HUDEP-2 (cell line): ENCODE measurements around the gene ARL16.

Experiments
- DNase-seq, 76 experiments: peaks; one replicate each; lab custom pipeline; 2025; ENCODE audit not compliant: unreplicated experiment in 76 of 76; lab: John Stamatoyannopoulos, UW

ARL16 gene, protein sequence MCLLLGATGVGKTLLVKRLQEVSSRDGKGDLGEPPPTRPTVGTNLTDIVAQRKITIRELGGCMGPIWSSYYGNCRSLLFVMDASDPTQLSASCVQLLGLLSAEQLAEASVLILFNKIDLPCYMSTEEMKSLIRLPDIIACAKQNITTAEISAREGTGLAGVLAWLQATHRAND

DNA sequence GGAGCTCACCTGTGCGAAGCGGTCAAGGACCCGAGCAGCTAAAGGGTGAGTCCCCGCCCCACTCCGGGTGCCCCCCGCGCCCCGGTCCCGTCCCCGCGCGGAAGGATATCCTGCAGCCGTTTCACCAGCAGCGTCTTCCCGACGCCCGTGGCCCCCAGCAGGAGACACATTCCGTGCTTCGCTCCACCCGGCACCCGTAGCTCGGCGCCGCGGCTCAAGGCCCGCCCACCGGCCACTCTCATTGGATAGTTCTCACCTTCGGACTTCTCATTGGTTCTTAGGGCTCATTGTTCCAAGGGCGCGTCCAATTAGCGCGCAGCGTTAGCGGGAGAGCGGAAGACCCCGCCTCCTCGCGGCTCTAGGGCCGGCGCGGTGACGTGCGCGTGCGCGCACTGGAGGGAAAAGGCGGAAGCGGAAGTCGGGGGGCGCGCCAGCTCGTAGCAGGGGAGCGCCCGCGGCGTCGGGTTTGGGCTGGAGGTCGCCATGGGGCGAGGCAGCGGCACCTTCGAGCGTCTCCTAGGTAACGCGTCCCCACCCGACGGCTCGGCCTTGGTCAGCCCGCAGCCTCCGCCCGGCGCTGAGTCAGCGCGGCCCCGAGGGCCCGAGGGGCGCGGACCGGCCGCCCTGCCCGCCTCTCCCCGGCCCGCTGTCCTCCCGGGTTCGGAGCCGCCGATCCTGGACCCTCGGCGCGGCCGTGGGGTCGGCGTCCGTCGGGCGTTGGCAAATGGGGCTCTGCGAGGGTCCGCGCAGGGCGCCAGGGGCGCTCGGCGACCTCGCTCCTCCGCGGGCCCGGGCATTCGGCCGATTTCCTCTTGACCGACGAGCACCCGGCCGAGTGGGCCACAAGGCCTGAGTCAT lies at the start of gene ARL16, which contains the start of gene HGS:
ARL16 (minus strand) TSS at position 214 of the 858 bp plus-strand sequence; CDS start at position 170, 44 bp downstream.
HGS (plus strand) TSS at position 428 of the 858 bp plus-strand sequence; CDS start at position 484, 56 bp downstream.
- DNase-seq, result peak; percentile 42 to 99 (median 96)

DNA sequence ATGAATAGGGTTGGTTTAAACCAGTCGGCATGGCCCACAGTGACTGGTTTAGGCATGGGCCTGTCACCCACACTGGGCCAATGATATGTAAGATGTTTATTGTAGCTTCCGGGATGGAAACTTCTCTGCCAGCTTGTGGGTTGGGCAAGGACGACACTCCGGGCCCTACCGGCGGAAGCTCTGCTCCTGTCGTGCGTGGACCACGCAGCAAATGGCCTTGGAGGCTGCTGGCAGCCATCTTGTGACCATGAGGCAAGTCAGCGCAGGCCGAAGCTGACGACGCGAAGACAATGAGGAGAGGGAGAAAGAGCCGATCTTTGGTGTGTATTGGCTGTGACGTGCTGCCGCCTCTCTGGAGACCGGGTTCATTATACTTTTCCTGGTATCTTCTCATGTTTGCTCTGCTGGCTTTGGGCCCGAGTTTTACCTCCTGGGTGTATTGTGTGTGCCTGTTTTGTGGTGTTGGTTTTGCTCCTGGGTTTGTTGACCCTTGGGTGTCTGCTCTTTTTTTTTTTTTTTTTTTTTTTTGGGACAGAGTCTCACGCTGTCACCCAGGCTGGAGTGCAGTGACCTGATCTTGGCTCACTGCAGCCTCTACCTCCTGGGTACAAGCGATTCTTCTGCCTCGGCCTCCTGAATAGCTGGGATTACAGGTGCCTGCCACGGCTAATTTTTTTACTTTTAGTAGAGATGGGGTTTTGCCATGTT lies 43.9 kb upstream of the ARL16 start:
- no peak for DNase-seq

DNA sequence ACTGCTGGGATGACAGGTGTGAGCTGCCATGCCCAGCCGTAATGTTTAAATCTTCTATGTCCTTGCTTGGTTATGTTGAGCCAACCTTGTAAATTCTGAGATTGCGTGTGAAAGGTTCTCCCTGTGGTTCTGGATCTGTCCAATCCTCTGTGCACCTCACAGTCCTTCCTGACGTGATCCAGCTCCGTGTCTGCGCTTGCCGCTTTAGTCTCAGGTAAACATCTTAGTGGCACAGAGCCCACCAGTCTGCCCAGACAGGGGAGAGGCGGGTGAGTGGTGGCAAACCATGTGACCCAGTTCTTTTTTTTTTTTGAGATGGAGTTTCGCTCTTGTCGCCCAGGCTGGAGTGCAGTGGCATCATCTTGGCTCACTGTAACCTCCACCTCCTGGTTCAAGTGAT lies 42.4 kb upstream of the ARL16 start:
- DNase-seq, result no peak

DNA sequence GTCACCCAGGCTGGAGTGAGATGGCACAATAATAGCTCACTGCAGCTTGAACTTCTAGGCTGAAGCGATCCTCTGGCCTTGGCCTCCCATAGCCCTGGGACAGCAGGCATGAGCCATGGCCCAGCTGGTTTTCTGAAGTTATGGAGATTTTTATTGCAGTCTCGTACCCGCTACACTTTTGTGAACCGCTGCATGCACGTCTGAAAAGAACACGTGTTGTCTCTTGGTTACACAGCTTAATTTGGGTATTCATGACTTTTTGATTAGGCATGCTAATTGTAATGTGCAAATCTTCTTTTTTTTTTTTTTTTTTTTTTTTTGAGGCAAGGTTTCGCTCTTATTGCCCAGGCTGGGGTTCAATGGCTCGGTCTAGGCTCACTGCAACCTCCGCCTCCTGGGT lies 41.8 kb upstream of the ARL16 start:
- DNase-seq, result no peak

DNA sequence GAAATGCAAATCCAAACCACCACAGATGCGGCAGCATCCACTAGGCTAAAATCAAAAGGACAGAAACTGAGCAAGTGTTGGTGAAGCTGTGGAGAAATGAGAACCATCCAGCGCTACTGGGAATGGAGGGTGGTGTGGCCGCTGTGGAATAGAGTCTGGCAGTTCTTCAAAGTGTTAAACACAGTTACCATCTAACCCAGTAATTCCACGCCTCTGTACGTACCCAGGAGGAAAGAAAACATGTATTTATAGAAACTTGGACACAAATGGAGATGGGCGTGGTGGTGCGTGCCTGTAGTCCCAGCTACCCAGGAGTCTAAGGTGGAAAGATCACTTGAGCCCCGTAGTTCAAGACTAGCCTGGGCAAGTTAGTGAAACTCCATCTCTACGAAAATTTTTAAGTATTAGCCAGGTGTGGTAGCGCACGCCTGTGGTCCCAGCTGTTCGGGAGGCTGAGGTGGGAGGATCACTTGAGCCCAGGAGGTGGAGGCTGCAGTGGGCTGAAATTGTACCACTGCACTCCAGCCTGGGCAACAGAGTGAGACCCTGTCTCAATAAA lies 40.1 kb upstream of the ARL16 start:
- peak in 1 of 76 experiments; percentile 9 for DNase-seq

DNA sequence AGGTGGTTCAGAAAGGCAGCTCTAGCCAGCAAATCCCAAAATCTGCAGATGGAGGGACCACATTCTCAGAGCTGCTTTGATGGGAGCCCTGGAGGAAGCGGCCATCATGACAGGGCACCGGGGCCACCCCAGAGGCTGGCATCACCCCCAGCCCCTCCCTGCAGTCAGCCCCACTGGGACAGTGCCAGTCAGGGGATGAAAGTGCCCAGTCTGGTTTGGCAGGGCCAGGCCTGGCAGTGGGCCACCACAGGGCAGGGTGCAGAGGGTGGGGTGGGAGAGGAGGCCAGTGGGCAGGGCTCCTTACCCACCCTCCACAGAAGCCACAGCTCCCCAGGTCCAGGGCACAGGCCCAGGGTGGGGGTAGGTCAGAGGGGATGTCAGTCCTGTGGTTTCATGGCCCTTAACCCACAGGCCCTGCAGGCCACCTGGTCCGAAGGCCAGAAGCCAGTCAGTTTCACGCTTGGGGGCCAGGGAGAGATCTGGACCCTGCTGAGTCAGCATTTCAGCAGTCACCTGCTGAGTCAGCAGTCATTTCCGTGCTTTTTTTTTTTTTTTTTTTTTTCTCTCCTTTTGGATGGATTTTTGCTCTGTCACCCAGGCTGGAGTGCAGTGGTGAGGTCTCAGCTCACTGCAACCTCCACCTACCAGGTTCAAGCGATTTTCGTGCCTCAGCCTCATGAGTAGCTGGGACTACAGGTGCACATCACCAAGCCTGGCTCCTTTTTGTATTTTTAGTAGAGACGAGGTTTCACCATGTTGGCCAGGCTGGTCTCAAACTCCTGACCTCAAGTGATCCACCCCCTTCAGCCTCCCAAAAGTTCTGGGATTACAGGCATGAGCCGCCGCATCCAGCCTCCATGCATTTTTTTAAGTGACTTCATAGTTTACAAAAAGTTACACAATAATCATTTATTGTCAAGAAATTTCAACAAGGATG lies 38.9 kb upstream of the ARL16 start:
- DNase-seq, result peak in 55 of 76 experiments; percentile 12 to 71 (median 42)

DNA sequence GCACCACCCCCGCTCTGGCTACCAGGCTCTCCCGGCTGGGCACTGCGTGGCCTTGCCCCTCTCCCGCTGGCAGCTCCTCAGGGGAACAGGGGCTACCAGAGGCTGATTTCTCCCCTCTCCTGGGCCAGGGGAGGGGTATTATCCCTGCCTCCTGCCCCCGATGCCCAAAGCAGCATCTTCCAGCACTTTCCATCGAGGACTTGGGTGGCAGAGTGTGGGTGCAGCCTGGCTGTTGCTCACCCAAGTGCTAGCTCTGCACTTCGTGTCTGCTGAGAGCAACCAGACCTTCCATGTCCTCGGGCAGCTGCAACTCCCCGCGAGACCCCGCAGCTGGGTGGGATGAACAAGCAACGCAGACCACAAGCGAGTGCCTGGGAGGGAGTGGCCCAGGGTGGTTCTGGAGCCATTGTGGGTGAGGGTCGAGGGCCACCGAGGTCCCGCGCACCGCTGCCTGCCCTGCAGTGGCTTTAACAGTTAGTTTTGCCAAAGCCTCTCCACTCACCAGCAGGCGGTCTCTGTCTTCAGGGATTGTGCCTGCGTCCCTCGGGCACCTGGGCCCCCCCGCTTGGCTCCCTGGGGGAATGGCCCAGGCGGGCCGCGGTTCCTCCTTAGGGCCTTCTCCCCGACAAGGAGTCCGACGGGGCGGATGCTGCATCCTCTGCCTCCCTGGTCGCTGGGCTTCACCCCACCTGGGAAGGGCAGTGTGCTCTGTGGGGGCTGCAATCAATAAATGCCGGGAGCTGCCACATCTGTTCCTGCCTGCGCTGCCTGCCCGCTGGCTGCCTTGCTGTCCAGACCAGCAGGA lies 36.9 kb upstream of the ARL16 start:
- no peak for DNase-seq

DNA sequence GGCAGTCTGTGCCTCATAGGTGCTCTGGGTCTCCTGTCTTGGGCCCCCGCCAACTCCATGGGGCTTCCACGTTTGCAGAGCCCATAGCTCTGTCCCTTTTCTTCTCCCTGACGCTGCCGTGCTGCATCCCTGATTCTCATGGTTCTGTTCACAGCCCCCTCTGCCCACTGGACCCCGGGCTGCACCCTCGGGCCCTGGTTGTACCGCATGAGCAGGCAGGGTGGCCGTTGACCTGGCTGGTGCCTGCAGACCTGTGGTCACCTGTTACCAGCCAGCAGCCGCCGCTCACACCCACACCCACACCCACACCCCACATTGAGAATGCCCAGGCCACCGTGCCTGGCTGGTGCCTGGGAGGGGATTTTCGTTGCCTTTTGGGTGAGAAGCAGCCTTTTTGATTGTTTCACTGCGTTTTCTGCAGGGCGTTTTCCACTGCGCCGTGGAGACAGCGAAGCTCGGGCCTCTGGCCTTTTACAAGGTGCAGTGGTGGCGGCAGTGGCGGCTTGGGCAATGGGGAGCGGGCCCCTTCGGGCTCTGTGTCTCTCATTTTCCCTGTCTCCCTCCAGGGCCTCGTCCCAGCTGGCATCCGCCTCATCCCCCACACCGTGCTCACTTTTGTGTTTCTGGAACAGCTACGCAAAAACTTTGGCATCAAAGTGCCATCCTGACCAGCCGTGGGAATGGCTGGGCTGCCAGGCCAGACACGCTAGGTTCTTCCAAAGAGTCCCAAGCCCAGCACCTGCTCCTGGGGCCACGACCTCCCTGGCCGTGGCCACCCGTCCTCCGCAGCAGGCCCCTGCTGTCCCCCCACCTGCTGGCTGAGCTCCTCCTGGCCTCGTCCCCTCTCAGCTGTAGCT lies 36.0 kb upstream of the ARL16 start:
- no peak for DNase-seq

DNA sequence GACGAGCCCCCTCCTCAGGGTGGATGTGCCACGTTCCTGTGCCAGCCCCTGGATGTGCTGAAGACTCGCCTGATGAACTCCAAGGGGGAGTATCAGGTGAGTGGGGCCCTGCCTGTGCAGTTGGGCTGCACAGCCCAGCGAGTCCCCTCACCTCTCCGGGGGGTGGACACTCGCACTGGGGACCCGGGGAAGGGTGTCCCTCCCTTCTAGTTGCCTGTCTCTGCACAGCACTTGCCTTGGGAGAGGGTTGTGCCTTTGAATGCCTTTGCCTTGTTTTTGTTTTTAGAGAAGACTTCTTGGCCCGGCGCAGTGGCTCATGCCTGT lies 34.1 kb upstream of the ARL16 start:
- DNase-seq, result no peak

DNA sequence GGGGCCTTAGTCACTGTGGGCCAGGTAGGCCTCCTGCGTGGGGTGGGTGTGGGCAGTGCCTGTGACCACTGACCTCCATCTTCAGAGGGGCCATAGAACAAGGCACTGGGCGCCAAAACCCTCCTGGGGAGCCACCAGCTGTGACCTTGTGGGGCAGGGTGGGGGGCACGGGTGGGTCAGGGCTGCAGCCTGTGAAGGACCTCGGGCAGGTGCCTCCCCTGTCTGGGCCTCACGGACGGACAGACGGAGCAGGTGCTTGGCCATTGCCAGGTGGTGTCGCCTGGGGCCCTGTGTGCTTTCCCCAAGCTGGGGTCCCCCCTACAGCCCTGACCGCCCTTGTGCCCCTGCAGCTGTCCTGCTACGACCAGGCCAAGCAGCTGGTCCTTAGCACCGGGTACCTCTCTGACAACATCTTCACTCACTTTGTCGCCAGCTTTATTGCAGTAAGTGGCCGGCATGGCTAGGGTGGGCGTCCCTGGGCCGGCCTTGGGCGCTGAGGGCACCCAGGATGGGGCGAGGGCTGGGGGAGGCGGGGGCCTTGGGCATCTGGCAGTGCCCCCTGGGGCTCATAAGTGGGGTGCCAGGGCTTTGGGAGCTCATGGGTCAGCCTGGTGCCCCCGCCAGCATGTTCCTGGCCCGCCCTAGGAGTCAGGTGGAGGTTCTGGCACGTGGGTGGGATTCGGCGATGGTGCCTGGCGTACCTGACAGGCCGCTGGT lies 33.6 kb upstream of the ARL16 start:
- no peak for DNase-seq

DNA sequence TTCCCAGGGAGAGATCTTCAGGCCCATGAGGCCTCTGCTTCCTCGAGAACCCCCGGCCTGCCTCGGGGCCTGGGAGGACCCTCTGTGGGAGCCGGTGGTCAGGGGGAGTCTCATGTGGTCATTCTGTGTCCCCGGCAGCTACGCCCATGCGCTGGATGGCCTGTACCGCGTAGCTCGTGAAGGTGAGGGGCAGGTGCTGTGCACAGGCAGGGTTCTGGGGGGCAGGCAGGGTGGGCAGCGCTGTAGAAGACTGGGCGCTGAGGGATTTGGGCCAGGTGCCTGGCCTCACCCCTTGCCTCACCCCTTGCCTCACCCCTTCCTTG lies 33.0 kb upstream of the ARL16 start:
- DNase-seq, result no peak

DNA sequence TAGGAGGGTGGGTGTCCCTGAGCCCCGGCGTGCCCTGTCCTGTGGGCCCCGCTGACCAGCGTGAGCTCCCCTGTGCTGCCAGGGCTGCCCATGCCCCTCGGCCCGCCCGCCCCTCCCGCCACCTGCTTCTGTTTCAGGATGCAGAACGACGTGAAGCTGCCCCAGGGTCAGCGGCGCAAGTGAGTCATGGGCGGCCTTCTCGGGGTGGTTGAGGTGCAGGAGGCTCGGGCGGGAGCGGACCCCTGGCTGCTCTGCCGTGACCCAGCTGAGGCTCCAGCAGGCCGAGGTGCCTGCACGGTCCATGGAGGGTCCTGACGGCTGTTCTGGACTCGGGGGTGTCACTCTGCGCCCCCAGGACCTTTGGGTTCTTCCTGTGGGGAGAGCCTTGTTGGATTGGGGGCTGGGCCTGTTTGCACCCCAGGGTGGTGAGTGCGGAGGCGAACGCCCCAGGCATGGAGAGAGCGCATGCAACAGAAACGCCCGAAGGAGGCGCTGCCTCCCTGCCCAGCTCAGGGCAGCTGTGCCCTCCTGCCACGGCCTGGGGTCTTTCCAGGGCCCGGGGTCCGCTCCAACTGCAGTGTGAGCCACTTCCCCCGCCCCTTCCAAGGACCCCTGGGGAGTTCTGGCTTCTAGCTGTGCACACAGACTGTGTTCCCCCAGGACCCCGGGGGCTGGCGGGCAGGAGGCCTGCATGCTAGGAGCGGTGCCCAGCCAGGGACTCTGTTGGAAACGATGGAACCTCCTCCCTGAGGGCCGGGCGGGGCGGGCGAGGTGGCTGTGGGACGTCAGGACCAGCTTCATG lies 32.5 kb upstream of the ARL16 start:
- DNase-seq, result no peak

DNA sequence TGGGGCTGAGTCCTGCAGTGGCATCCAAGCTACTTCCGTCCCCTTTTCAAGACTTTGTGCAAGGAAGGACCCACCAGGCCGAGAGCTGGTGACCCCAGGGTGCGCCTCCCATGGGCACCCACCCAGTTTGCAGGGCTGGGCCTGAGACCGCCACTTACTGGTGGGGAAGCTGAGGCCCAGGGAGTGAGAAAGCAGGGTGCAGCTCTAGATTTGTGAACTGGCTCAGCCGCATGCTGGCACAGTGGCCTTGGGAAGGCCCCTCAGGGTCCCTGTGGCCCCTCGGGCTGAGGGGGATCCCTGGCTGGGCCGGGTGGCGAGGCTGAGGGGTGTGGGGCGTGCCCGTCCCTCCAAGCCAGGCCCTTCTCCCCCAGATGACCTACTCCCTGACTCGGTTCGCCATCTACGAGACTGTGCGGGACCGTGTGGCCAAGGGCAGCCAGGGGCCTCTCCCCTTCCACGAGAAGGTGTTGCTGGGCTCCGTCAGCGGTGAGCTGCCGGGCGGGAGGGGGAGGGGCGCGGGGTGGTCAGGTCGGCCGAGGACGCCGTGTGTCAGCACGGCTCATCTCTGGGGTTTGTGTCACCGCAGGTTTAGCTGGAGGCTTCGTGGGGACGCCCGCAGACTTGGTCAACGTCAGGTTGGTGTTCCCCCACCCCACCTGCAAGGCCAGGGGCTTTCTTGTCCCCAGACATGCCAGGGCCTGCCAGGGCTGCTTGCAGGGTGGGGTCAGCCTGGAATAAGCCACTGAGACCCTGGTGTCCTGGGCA lies 31.7 kb upstream of the ARL16 start:
- DNase-seq, result no peak

DNA sequence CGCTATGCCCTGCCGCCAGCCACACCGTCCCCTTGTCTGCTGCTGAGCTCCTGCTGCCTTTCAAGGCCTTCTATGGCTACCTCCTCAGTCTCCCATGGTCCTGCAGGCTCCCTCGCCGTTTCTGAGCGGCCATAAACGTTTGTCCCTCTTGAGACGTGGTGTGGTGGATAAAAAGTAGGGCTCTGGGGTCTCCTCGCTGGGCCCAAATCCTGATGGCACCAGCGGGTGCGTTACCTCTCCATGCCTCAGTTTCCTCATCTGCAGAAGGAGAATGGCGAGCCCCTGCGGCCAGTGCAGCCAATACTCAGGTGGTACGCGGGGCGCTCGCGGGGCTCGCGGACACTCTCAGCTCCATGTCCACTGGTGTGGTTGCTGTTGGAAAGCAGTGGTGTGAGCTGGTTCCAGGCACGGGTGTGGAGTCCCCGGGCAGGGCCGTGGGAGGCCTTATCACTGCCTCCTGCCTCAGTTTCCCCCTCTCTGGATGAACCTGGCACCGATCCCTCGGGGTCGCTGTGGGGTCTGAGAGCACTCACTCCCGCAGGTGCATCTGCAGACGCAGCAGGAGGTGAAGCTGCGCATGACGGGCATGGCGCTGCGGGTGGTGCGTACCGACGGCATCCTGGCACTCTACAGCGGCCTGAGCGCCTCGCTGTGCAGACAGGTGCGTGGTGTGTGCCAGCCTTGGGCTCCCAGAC lies 31.0 kb upstream of the ARL16 start:
- no peak for DNase-seq

DNA sequence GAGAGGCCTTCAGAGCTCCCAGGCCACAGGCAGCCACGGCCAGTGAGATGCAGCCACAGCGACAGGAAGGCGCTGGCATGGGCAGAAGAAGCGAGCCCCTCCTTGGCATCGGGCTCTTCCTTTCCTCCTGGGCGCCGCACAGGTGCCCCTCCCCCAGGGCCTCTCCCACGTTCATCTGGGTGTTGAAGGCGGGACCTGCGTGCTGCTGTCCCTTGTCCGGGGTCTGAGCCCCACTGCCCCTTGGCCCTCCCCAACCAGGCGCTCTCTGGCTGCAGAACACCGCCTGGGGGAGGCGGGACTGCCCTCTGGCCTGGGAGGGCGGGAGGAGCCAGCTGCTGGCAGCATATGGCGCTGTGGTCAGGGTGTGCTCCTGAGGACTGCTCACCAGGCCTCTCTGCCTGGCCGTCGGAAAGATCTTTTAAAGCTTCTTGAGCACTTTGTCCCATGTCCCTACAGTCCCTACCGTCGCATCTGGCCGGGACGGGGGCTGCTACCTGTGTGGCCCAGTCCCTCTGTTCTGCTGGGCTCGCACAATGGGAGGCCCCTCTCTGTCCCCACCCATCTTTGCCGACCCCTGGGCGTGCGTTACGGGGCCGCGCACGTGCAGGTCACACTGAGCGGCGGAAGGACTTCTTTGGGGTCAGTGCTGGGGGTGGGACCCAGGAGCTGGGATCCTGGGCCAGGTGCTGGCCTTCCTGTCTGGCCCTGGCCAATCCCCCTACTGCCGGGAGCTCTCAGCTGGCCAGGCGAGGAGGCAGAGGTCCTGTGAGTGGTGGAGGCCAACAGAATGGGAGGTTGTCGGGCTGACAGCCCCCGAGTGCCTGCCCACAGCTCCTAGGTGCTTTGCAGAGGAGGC lies 30.2 kb upstream of the ARL16 start:
- DNase-seq, result peak in 41 of 76 experiments; percentile 7 to 62 (median 28)
